Fibroblast of pulmonary artery (primary cell): ENCODE data around the gene SEMA5A.
"Not testable (repeated sequence)": the region's sequence is repeated elsewhere in the genome, so short reads cannot be mapped to it uniquely, and the experiment has no call there.

Experiments used
- DNase-seq: peaks from one replicate; pipeline ENCODE4 v3.0.0-alpha.2; 2010; ENCODE audit warnings: low read depth
- H3K4me3 ChIP-seq: replicated peaks from 2 replicates; pipeline ENCODE4 v1.5.1; 2011; ENCODE audit warnings: low read depth, mild to moderate bottlenecking, control low read depth, low read length, moderate library complexity
- TF ChIP-seq, protein P1 (sequence below): IDR thresholded peaks from 2 replicates; pipeline ENCODE4 v1.5.1; 2011; ENCODE audit warnings: mild to moderate bottlenecking, control low read depth, low read length, inconsistent platforms; ENCODE audit errors: missing control alignments

The SEMA5A gene

DNA sequence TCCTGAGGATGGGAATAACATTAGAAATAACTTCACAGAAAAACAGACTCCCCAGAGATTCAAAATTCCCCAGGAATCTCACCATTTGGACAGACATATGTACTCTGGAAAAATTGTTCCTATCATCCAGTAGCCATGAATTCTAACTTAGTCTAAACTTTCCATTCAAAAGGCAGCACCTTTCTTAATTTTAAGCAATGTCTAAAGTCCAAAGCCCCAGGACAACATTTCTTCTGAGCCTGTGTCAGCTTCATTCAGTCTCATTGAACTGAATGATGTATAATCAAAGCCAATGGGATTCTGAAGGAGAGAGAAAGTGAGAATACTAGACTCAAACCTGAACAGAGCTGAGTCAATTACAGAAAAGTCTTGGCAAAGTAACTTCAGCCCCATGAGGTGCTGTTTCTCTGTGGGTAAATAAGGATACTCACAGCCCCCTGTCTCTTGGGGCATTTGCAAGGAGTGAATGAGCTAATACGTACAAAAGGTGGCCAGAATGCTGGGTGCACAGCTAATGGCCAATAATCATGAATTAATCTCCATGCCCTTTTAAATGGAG, 140.6 kb downstream of the SEMA5A start:
- H3K4me3 ChIP-seq, result no peak overlapping the region
- no peak for DNase-seq
- TF ChIP-seq, protein P1, sequence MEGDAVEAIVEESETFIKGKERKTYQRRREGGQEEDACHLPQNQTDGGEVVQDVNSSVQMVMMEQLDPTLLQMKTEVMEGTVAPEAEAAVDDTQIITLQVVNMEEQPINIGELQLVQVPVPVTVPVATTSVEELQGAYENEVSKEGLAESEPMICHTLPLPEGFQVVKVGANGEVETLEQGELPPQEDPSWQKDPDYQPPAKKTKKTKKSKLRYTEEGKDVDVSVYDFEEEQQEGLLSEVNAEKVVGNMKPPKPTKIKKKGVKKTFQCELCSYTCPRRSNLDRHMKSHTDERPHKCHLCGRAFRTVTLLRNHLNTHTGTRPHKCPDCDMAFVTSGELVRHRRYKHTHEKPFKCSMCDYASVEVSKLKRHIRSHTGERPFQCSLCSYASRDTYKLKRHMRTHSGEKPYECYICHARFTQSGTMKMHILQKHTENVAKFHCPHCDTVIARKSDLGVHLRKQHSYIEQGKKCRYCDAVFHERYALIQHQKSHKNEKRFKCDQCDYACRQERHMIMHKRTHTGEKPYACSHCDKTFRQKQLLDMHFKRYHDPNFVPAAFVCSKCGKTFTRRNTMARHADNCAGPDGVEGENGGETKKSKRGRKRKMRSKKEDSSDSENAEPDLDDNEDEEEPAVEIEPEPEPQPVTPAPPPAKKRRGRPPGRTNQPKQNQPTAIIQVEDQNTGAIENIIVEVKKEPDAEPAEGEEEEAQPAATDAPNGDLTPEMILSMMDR, result no peak

DNA sequence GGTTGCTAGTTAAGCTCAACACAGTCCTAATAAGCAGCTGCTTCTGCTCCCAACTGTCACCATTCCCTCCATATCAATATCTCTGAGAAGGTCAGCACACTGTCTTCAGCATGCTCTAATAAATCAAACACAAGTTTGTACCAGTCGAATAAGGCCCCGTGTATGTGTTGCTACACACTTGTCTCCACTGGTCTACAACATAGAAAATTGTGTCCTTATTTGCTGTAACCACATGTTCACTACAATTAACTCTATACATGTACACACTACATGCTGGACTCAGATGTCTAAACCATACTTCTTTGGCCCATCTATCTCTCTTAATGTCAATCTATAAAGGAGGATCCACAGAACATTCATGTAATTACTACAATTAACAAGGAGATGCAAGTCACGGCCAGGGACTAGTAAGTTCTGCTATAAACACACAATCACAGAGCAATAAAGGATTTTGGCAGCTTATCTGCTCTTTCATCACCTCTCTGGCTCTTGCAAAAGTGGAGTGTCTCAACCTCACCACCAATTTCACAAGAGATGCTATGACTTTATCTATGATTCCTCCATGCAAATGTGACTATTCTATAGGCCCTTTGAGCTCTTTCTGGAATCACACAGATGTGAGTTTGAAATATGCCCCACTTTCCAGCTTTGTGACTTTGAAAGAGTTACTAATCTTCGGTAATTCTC, 143.9 kb downstream of the SEMA5A start:
- DNase-seq, result peak; percentile 69
- TF ChIP-seq, protein P1, result no peak
- H3K4me3 ChIP-seq, result no peak overlapping the region

DNA sequence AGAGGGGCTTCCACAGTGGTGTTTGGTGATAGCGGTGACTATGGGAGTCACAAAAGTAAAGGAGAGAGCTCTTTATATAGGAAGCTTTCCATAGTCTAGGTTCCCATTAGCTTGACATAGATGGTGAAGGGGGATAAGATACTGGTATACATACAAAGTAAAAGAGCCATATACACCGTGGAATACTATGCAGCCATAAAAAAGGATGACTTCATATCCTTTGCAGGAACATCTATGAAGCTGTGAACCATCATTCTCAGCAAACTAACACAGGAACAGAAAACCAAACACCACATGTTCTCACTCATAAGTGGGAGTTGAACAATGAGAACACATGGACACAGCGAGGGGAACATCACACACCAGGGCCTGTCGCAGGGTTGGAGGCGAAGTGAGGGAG, 146.1 kb downstream of the SEMA5A start:
- DNase-seq, H3K4me3 ChIP-seq: not testable (repeated sequence)

DNA sequence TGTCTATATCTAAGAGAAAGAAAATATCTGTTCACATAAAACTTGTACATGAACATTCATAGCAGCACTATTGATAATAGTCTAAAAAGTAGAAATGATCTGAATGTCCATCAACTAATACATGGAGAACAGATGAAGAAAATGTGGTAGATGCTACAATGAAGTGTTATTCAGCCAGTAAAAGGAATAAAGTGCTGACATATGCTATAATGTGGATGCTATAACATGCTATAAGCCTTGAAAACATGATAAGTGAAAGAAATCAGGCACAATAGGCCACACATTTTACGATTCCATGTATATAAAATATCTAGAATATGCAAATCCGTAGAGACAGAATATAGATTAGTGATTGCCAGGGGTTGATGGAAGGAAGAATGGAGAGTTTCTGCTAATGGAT, 146.8 kb downstream of the SEMA5A start:
- TF ChIP-seq, protein P1, result no peak
- DNase-seq, result no peak
- H3K4me3 ChIP-seq, result no peak overlapping the region

DNA sequence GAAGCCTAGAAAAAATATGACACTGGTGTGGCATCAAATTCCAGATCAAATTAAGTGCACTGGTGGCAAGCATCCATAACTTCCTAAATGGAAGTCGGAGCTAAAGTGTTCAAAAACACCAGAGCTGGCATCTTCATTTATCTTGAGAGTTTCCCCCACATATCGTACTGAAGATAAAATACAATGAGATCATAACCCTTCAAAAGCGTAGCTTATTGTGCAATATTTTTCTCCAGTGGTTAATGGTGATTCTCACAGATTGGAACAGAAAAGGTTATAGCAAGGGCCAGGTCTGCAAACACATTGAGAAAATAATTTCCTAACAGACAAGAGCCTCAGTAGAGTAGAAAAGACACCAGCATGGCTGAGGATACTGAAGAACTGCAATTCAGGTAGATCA, 147.6 kb downstream of the SEMA5A start:
- TF ChIP-seq, protein P1, result no peak
- H3K4me3 ChIP-seq, result no peak overlapping the region
- DNase-seq, result peak; percentile 67

DNA sequence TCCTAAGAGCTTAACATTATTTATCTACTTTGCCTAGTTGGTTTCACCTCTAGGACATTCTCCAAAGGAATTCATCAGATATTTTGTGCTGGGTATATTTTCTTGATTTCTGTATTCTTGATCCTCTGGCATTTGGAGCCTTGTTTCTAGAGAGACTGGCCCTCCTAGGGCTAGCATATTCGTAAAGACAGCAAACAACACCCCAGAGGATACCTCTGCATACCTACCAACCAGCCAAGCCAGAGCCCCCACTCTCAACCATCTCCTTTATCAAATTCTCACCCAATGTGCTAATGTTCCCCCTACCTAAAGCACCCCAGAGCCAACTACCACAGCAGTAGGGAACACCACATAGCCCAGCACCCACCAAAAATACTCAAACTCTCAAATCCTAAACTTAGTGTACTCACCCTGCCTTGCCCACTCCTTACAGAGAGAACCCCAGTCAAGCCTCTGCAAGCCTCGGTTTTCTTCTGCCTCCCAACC, 149.5 kb downstream of the SEMA5A start:
- TF ChIP-seq, protein P1, result no peak
- H3K4me3 ChIP-seq, result no peak overlapping the region
- no peak for DNase-seq

DNA sequence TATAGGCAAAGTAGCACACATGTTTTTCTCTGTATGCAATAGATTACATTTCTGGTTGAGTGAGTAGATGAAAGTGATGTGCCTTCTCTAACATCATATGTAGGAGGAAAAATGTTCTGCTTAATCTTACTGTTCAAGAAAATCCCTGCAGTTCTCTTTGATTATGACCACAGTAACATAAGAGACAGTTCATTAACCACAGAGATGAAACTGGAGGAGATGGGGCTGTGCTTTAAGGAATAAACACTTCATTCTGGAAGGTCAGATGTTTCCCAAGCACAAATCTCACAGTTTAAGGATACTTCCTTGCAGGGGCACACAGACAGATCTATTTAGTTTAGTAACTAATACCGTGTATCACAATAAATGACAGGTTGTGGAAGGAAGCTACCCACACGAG, 150.2 kb downstream of the SEMA5A start:
- TF ChIP-seq, protein P1, result no peak
- H3K4me3 ChIP-seq, result no peak overlapping the region
- no peak for DNase-seq
